Brain pericyte (primary cell): ENCODE data around the gene GOSR2.
"Not testable (repeated sequence)": the region's sequence is repeated elsewhere in the genome, so short reads cannot be mapped to it uniquely, and the experiment has no call there.

Experiments
- DNase-seq: peaks from one replicate; pipeline ENCODE4 v3.0.0-alpha.2; 2012; ENCODE audit warnings: low read depth, low spot score

The GOSR2 gene

DNA sequence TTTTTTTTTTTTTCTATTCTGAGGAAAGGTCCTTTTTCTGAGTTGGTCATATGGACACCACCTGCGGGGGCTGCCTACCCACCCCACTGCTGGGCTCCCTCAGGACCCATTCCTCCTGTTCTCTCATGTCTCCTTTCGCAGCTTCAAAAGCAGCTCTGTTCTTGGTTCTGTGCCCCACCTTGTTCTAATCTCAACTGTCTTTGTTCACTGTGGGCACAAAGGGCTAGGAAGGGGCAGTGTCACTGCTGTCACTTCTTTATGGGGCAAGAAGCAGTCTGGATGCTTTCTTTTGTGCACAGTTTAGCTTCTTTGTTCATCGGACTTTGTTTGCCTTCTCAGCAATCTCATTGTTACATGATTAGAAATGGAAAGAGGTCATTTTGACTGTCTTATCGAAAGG, 7.1 kb downstream of the GOSR2 start:
- no peak for DNase-seq

- DNase-seq, result no peak
These were observed 8.6 kb downstream of the GOSR2 start for GRCh38 chr17:46931596-46931995.

DNA sequence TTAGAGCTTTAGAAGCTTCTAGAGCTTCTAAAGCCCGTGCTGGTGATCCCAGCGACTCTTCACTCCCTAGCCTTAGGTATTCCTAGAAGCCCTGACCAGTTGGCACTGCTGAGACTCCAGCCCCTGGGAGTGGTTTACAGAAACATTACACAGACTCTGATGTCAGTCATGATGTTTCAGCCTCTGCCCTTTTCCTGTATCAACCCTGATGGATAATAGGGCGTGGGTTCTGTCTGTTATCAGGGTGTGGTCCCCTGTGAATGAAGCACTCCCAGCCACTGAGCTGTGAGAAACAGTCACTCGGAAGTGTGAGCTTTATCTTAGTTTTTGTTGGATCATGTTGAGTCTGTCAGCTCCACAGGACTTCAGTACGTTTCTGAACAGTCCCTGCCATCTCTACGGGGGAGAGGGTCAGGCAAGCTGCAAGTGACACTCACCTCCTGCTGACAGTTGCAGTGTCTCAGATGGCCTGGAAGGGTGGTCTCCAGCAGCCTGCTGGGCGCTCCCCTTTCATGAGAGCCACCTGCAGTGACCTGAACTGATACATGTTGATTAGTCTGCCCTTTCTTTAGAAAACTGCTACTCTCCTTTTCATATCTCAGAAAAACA, 12.8 kb downstream of the GOSR2 start:
- no peak for DNase-seq

DNA sequence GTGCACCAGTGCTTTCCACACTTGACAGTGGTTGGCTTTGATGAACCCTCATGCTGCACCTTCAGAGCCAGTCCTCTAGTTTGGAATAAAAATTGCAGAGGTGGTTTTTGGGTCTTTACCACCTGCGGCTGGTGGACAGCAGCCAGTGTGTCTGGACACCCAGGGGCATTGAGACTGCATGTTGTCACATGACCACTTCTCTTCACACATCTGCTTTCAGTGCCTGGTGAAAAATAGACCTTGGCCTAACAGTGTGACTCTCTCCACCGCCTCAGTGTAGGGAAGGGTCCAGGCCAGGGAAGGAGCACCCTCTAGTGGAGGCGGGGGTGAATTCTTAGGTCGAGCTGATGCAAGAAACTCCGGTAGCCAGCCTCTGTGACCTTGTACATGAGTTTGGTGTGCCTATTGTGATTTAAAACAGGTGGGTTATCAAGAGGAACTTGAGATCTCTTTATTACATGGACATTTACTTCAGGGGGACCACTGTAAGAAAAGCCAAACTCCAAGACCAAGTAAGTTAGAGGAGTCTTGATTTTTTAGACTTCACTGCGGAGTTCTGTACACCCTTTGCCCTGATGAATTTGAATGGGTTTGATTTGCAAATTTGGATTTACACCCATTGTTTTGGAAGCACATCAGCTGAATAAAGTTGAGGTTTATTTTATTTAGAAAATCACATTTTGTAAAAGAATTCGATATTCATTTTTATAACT, 17.9 kb downstream of the GOSR2 start:
- no peak for DNase-seq

- no peak for DNase-seq
These were observed 19.7 kb downstream of the GOSR2 start for GRCh38 chr17:46942441-46943217.

DNA sequence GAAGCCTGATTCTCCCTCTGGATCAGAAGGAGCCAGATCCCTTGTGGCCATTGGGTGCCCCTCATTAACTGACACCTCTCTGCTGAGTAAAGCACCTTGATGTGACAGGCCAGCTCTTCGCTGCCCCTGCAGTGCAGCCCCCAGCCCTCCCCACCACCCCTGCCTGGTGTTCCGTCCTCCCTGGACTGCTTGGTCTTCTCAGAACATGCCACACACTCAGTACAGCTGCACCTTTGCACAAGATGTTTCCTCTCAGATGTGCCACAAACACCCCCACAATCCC, 20.2 kb downstream of the GOSR2 start:
- no peak for DNase-seq

DNA sequence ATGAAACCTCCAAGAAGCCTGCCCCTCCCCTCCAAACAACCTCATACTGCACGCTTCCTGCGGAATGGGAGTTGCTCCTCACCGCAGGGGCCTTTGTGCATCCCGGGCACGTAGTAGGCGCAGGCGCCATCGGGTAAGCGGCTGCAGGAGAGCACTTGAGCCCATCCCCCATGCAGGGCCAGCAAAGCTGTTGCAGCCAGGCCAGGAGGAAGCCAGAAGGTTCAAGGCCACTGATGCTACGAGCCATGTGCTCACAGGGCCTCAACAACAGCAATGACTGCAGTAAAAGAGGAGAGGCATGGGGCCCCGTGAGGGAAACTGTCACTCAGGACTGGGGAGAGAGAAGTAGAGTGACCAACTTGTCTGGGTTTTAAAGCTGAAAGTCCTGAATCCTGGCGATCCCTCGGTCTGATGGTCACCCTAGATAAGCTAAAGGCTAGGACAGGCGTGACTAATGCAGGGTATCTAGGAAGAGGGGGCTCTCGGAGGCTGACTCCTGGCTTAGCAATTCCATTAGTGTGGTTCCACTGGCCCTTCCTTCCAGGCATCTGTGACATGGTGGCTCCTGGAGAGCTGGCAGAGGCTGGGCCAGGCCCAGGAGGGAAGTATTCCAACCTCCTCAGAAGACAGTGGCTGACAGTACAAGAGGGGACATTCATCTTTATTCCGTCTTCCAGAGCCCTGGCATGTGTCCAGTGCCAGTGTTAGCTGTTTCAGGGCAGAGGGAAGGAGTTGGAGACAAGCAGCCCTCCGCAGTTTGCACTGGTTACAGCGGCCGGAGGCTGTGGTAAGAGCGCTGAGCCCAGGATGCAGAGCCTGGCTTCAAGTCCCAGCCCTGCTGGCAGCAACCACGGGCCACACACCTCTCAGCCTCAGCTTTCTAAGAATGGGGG, 20.8 kb downstream of the GOSR2 start:
- DNase-seq, result no peak

- no peak for DNase-seq
These were observed 22.0 kb downstream of the GOSR2 start for GRCh38 chr17:46944931-46945330.

- no peak for DNase-seq
These were observed 24.3 kb downstream of the GOSR2 start for GRCh38 chr17:46947216-46947615.

- no peak for DNase-seq
These were observed 25.6 kb downstream of the GOSR2 start for GRCh38 chr17:46948544-46948943.

- DNase-seq, result no peak
These were observed 26.6 kb downstream of the GOSR2 start for GRCh38 chr17:46949291-46950174.

- no peak for DNase-seq
These were observed 27.5 kb downstream of the GOSR2 start for GRCh38 chr17:46950342-46950996.

DNA sequence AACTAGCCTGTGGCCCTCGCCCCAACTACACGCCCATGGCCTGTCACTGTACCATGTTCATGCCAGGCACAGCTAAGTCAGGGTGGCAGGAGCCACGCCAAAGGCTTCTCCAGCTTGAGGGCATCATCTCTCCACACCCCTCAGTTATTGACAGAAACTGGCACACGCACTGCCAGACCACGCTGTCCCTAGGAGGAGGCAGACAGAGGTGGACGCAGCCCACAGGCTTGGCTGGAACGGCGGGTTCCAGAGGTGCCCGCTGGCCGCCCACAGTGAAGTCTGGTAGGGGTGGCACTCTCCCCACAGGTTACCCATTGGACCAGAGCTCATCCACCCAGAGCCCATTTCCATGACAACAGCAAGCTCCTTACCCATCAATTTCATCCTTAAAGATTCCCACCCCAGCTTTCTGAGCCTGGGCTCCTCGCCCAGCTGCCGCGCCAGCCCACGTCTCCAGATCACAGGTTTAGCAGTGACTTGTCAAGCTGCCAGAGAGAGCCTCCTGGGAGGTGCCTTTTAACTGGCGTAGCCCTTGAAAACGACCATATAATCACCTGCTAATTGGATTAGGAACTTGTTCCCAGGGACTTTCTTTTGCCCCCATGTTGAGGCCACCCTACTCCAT, 28.1 kb downstream of the GOSR2 start:
- DNase-seq, result no peak

DNA sequence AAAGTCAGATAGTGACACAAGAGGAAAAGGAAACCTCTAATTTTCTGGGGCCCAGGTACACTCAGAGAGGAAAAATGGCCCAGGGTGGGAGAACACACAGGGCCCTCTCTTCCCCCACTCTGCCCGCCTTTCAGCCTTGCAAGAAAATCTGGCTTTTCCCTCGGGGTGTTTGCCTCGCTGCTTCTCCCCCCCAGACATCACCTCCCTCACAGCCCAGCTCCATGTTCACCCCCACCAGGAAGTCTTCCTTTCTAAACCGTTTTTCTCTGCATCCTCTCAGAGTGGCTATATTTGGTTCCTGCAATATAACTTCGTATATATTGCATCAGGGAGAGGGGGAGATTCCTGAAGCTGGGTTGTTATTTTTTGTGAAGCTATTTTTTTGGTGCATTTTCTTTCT, 28.7 kb downstream of the GOSR2 start:
- no peak for DNase-seq

DNA sequence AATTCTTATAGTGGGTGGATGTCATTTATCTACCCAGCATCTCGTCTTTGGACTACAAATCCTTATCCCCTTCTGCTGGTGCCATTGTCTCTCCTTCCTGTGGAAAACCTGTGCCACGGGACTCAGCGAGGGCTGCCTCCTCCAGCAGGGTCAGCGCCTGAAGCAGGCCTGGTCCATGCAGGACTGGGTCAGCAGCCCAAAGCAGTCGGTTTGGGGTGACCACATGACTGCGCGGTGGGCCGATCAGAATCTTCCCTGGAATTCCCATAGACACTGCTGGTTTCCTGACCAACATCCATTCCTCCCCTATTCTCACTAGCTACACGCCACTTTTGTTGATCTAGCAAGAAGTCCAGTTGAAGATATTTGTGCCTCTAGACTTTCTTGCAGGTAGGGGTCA, 29.2 kb downstream of the GOSR2 start:
- DNase-seq, result no peak

GRCh38 chr17:46953191-46953590, 30.2 kb downstream of the GOSR2 start:
- DNase-seq, result not testable (repeated sequence)

- no peak for DNase-seq
These were observed 35.2 kb downstream of the GOSR2 start for GRCh38 chr17:46958041-46958591.

DNA sequence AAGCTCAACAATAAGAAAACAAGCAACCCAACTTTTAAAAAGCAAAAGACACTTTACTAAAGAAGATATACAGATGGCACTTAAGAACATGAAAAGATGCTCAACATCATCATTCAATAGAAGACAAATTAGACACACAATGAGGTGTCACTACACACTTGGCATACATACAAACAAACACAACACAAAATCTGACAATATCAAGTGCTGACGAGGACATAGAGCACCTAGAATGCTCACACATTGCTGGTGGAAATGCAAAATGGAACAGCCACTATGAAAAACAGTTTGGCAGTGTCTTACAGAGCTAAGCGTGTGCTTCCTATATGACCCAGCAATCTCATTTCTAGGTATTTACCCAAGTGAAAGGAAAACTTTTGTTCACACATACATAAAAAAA, 37.2 kb downstream of the GOSR2 start:
- DNase-seq, result no peak

GRCh38 chr17:46962374-46962790, 39.4 kb downstream of the GOSR2 start:
- no peak for DNase-seq

GRCh38 chr17:46963571-46963970, 40.6 kb downstream of the GOSR2 start:
- no peak for DNase-seq
